Brain microvascular endothelial cell (primary cell): Measurements from ENCODE around the gene REPIN1.

ENCODE experiments used
- DNase-seq: peaks from one replicate; pipeline ENCODE4 v3.0.0-alpha.2; 2020
- H3K27ac ChIP-seq: fragments of 250-450 bp; sonication (Bioruptor Pico); 2 replicates; pipeline ENCODE4 v1.5.1; 2020; ENCODE audit warnings: mild to moderate bottlenecking, moderate library complexity
- H3K27me3 ChIP-seq: fragments of 250-450 bp; sonication (Bioruptor Pico); replicated peaks from 2 replicates; pipeline ENCODE4 v1.5.1; 2020; ENCODE audit warnings: mild to moderate bottlenecking
- H3K36me3 ChIP-seq: fragments of 250-450 bp; sonication (Bioruptor Pico); replicated peaks from 2 replicates; pipeline ENCODE4 v1.5.1; 2020; ENCODE audit warnings: mild to moderate bottlenecking
- H3K4me3 ChIP-seq: 2 replicates; pipeline ENCODE4 v1.5.1; 2011; ENCODE audit warnings: low read depth, mild to moderate bottlenecking, control low read depth, low read length, moderate library complexity
- in situ Hi-C: cut with HindIII; loops from 2 replicates; pipeline ENCODE4 v1.10.0; 2017; ENCODE audit warnings: low sequenced_read_pairs, low pct_ligation_motif_present
- TF ChIP-seq, protein P1 (sequence below): IDR thresholded peaks from 2 replicates; pipeline ENCODE4 v1.5.1; 2011; ENCODE audit warnings: low read depth, mild to moderate bottlenecking, moderate library complexity, low read length, control low read depth, inconsistent platforms; ENCODE audit errors: missing control alignments

REPIN1 gene

DNA sequence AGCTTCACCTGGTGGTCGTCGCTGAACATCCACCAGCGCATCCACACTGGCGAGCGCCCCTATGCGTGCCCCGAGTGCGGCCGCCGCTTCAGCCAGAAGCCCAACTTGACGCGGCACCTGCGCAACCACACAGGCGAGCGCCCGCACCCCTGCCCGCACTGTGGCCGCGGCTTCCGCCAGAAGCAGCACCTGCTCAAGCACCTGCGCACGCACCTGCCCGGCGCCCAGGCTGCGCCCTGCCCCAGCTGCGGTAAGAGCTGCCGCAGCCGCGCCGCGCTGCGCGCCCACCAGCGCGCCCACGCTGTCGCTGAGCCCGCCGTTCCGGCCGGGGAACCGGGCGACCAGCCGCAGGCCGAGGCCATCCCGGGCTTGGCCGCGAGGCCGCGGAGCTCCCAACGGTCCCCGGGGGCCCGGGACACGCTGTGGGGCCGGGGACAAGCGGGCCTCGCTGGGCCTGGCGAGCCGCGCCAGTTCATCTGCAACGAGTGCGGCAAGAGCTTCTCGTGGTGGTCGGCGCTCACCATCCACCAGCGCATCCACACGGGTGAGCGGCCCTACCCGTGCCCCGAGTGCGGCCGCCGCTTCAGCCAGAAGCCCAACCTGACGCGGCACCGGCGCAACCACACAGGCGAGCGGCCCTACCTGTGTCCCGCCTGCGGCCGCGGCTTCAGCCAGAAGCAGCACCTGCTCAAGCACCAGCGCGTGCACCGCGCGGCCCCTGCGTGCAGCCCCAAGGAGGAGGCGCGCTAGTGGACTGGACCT lies 28.9 kb downstream of the REPIN1 start:
- no peak overlapping the region for H3K27ac ChIP-seq
- TF ChIP-seq, protein P1, sequence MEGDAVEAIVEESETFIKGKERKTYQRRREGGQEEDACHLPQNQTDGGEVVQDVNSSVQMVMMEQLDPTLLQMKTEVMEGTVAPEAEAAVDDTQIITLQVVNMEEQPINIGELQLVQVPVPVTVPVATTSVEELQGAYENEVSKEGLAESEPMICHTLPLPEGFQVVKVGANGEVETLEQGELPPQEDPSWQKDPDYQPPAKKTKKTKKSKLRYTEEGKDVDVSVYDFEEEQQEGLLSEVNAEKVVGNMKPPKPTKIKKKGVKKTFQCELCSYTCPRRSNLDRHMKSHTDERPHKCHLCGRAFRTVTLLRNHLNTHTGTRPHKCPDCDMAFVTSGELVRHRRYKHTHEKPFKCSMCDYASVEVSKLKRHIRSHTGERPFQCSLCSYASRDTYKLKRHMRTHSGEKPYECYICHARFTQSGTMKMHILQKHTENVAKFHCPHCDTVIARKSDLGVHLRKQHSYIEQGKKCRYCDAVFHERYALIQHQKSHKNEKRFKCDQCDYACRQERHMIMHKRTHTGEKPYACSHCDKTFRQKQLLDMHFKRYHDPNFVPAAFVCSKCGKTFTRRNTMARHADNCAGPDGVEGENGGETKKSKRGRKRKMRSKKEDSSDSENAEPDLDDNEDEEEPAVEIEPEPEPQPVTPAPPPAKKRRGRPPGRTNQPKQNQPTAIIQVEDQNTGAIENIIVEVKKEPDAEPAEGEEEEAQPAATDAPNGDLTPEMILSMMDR = no peak
- no peaks in the 10 kb centered on the region for H3K27me3 ChIP-seq
- peaks cover 6% of the 10 kb centered on the region for H3K36me3 ChIP-seq
- DNase-seq = no peak
- H3K4me3 ChIP-seq = no peak overlapping the region
- in situ Hi-C loops = no loop called here

DNA sequence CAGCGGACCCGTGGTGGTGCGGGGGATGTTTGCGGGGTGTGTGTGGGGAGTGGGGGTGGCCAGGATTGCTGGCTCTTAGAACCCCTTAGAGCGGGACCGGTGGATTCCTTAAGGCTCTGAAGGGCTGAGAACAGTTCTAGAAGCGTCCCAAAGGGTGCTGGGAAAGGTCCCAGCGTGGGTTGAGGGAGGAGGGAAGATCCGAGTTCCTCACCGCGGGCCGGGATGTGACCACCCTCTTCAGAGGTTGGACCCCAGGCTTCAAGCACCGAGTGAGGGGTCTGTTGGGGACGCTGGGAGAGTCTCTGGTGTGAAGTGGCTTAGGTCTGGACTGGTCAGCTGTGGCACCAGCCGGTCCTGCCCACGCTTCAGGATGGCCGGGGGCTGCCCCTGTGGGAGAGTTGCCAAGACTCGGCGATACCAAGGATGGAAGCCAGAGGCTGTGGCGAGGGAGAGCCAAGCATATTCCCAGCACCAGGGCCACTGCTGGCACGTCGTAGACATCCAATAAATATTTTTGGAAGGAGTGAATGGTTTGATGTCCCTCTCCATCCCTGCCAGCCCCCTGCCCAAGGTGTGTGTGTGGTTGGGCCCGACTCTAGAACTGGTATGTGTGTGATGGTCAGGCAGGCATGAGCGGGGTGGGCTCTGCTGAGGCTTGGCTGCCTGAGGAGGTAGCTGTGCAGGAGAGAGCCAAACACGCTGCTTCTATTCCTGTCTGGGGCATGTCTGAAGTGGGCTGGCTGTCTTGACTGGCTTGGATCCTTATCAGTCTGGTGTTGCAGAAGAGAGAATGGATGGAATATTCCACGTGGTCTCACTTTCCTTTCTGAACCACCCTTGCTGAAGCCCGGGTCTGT lies 29.7 kb downstream of the REPIN1 start:
- H3K36me3 ChIP-seq = peaks cover 6% of the 10 kb centered on the region
- no peak overlapping the region for H3K27ac ChIP-seq
- no peaks in the 10 kb centered on the region for H3K27me3 ChIP-seq
- TF ChIP-seq, protein P1 = no peak
- no peak for DNase-seq
- no peak overlapping the region for H3K4me3 ChIP-seq
- in situ Hi-C loops = no loop called here

DNA sequence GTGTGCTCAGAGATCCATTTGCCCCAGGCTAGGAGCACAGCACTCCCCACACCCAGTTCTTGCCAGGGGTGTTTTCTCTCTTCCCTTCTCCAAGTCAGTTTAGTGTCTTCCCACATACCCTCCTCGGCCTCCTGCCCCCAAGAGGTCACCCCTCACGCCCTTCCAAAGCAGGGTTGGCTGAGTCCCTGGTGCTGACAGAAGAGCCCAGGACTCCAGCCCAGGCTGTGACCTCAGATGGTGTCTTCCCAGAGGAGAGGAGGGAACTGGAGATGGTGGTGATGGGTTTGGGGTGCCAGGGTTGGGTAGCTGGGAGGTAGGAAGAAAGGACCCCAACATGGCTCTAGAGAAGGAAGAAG lies 30.3 kb downstream of the REPIN1 start:
- TF ChIP-seq, protein P1 = no peak
- H3K4me3 ChIP-seq = no peak overlapping the region
- in situ Hi-C loops = no loop called here
- H3K27ac ChIP-seq = no peak overlapping the region
- no peak for DNase-seq
- H3K36me3 ChIP-seq = peaks cover 6% of the 10 kb centered on the region
- no peaks in the 10 kb centered on the region for H3K27me3 ChIP-seq

DNA sequence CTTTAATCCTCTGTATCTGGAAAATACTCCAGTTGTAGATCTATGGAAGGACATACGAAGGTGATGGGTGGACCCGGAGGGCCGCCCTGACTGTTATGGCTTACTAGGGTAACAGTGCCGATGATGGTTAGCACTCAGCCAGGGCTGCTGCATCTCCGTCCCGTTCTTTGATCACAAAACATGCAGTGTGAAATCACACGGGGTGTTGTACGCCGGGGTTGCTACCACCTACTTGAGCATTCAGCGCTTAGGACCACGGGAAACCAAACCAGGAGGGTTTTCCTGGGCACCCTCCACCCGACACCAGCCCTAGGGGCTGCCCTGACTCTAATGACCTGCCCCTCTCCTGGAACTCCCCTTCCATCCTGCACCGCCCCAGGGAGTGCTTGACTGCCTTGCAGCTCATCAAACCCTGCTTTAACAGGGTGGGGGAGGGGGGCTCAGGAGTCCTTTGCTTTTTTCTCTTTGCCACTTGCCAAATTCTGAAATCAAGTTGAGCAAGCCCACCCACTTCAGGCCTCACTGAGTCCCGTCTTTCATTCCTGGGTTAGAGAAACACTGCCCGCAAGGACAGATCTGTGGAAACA lies 30.9 kb downstream of the REPIN1 start:
- TF ChIP-seq, protein P1 = no peak
- no peak for DNase-seq
- H3K27me3 ChIP-seq = no peaks in the 10 kb centered on the region
- no peak overlapping the region for H3K27ac ChIP-seq
- in situ Hi-C loops = no loop called here
- H3K4me3 ChIP-seq = no peak overlapping the region
- H3K36me3 ChIP-seq = peaks cover 6% of the 10 kb centered on the region

DNA sequence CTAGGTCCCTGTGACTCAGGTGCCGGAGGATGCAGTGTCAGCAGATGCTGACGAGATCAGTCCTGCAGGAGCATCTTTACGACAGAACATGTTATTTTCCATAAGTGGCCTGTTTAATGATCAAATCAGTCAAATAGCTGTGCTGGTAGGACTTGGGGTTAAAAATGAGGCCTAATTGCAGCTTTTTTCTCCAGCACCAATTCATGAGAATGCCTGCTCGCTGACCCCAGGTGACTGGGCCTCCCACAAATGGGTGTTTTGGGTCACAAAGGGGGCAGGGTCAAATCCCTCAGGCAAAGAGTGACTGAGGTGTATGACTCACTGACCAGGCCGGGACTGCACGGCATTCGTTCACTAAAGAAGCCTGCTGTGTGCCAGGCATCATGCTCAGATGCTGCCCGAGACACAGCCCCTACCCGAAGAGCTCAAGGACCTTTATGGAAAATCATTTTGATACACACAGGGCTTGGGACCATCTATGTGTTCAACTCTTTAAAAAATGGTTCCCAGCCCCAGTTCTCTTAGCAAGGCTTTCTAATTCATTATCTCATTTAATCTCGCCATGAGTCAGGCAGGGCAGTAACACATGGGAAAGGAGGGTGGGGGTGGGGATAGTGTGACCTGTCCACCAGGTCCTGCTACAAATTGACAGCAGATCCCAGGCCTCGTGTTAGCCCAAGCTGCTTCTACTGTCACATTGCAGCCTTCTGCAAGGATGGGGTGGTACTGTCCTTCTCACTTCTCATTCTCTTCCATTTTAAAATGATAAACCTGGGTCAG lies 31.6 kb downstream of the REPIN1 start:
- TF ChIP-seq, protein P1 = no peak
- no peaks in the 10 kb centered on the region for H3K27me3 ChIP-seq
- in situ Hi-C loops = no loop called here
- DNase-seq = peak; percentile 21
- H3K4me3 ChIP-seq = no peak overlapping the region
- H3K27ac ChIP-seq = no peak overlapping the region
- peaks cover 6% of the 10 kb centered on the region for H3K36me3 ChIP-seq
